GM18508 (cell line): ENCODE data around the gene DCDC2C.
"Not testable (repeated sequence)": the region's sequence is repeated elsewhere in the genome, so short reads cannot be mapped to it uniquely, and the experiment has no call there.

Experiments used
- ATAC-seq: cut with Tn5 transposase; IDR thresholded peaks from one replicate; pipeline ENCODE4 v1.9.1; 2021; ENCODE audit warnings: moderate number of reproducible peaks; ENCODE audit not compliant: insufficient read depth, unreplicated experiment

The DCDC2C gene, protein sequence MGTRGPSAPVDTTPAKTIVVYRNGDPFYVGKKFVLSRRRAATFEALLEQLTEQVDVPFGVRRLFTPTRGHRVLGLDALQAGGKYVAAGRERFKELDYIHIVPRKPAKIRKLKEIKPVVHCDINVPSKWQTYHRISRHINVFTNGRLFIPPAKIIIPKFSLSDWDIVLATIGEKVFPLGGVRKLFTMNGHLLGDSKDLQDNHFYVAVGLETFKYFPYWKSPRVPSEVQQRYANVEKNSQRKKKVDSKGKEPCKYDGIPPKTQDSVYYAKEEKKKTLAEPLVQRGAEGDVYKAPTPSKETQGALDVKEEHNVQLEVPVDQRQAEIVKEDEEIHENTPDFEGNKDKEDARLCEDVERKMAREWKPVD

GRCh38 chr2:3703236-3703756 is at the start of gene DCDC2C:
Gene DCDC2C (plus strand): TSS chr2:3703575. CDS start chr2:3703752, 177 bp downstream.
- ATAC-seq, result no peak

- no peak for ATAC-seq
These were observed 49.4 kb upstream of the DCDC2C start for GRCh38 chr2:3654011-3654410.

- ATAC-seq, result no peak
These were observed 48.7 kb upstream of the DCDC2C start for GRCh38 chr2:3654531-3655225.

DNA sequence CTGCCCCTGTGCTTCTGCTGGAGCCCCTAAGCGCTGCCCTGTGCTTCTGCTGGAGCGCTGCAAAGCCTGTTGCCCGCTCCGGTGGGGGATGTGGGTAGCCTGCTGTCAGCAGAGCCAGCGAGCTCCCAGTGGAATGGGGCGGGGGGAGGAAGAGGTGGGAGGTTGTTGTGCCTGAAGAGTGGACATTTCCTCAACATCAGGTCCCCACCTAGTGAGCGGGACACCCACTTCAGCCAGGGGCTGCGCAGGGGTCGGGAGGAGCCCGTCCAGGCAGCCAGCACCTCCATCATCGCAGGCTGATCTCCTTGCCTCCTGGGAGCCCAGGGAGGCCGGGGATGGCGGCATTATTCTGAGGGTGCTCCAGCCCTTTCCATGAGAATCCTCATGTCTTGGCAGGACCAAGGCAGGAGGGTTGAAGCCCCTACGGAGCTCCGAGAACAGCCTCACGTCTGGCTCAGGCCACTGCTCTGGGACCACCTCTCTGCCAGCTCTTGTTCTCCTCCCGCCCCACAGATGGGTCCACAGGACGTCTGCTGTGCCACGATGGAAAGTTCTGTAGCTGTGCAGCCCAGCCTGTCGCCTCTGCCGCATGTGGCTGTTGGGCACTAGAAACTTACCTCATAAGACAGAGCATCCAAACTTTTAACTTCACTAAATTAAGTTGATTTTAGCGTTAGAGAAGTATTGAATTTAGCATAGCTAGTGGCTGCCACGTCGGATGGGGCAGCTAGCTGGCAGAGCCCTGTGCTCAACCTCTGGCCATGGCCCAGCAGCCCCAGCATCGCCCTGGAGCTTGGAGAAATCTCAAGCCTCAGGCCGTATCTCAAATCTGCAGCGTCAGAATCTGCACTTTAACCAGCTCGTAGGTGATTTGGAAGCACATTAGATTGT is 47.3 kb upstream of the DCDC2C start:
- ATAC-seq, result no peak

DNA sequence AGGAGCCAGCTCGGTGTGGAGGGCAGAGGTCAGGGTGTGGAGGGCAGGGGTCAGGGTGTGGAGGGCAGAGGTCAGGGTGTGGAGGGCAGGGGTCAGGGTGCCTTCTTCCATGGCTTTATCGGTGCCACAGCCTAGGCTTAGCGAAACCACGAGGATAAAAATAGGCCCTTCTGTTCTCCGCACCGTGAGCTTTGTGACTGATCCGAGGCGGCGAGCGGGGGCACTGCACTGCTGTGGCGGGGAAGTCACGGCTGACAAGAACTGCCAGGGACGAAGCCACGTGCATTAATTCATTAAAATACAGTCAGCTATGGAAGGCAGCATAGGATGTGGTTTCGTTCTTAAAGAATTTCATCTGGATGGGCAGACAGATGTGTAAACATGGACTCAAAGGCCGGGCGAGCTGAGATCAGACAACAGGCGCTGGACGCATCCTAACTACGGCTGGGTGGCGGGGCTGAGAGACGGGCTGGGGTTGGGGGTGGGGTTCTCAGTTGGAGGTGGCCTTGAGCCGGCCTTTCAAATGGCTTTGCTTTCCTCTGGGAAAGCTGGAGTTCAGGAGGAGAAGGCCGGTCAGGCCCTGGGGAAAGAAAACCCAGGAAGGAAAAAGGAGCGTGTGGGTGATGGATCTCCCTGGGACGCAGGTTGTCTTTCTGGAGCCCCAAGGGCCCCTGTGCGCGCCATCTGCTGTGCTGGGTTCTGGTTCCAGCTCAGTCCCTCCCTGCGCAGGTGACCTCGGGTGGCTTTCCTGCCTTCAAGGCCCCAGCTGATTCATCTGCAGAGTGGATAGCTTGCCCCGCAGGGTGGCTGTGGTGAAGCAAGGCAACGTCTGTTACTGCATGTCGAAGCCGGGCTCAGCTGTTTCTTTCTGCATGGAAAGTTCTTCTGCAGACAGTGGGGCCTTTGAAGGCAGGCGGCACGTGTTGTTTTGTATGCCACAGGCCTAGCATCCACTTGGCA is 46.3 kb upstream of the DCDC2C start:
- no peak for ATAC-seq

DNA sequence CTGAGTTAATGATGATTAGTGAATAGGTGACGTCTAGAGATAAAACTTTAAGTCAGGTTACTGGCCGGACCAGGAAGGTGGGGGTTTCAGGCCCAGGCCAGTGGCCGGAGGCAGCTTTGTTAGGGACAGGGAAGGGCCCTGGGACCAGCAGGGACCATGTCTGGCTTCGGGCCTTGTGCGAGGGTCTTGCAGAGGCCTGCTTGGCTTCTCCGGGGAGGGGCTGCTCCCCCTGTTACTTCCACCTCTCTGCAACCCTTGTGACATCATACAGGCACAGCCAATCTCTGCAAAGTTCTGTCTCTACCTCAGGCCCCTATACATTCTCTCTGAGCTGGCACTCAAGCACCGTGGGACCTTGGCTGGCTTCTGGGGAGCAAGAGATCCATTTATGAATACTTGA is 45.5 kb upstream of the DCDC2C start, which contains the start of gene ALLC:
TSS of gene ALLC (plus strand) at position 320 of the 400 bp plus-strand sequence. CDS start 12,958 bp downstream, outside the sequence.
- ATAC-seq, result no peak

DNA sequence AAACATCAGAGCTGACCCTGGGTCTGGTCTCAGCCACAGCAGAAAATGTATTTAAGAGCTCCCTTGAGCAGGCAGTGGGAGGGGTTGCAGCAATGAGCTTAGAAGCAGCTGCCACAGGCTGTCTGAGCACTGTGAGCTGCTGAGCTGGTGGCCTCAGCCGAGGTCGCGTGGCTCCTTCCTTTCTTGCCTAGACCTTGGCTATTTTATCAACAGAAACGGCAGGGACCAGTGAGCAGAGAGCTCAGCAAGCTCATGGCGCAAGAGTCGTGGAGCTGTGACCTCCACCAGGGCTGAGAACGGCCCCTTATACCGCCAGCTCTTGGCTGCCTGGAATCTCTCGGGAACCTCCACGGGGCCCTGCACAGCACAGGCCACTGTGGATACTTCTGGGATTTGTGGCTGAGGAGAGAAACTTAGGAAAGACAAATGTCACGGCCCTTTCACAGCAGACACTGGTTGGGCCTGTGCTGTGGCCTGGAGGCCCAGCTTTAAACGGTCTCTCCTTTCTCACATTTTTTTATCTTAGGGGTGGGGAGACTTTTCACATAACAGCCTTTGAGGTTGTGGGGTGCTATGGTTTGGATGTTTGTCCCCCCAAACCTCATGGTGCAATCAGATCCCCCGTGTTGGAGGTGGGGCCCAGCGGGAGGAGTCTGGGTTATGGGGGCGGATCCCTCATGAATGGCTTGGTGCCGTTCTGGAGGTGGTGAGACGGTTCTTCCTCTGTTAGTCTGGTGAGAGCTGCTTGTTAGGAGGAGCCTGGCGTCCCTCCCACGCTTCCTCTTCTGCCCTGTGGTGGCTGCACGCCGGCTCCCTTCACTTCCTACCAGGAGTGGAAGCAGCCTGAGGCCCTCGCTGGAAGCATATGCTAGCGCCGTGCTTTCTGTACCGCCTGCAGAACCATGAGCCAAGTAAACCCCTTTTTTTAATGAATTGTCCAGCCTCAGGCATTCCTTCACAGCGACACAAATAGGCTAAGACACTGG is 43.6 kb upstream of the DCDC2C start:
- no peak for ATAC-seq

GRCh38 chr2:3660640-3661039 is 42.7 kb upstream of the DCDC2C start:
- ATAC-seq, result not testable (repeated sequence)

DNA sequence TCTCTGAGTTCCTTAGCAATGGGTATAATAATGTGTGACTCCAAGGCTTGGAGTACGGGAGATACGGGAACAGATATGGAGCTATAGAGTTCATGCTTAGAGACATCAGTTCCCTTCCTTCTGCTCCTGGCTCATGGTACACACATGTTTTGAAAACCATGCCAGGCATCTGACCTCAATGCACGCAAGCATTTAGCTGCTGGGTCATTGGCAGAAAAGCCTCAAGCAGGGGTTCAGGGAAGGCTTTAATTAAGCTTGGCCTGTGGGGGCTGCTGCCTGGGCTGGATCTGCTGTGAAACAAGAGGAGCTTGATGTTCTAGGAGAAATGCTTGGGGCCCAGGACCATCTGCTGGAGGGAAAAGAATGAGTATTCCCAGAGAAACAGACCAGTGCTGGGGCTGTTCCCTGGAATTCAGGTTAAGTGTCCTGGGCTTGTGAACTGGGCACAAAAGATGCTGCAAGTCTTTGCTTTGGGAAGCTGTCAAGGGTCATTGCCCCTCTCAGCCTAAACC is 42.2 kb upstream of the DCDC2C start:
- no peak for ATAC-seq

DNA sequence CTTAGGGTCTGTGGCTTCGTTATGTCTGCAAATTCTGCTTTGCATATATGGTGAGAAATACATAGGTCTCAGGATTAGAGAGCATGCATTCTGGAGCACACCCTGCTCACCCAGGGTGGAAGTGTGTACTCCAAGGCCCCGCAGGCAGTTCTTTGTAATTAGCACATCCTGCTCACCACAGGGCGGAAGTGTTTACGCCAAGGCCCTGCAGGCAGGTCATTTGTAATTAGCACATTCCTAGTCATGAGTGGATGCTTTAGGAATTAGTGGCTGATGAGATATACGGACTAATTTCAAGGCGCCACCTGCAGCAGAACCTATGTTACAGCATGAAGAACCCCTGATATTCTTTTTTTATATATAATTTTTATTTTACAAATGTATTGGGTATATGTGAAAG is 41.1 kb upstream of the DCDC2C start:
- no peak for ATAC-seq

GRCh38 chr2:3664118-3664517 is 39.3 kb upstream of the DCDC2C start:
- ATAC-seq, result no peak

DNA sequence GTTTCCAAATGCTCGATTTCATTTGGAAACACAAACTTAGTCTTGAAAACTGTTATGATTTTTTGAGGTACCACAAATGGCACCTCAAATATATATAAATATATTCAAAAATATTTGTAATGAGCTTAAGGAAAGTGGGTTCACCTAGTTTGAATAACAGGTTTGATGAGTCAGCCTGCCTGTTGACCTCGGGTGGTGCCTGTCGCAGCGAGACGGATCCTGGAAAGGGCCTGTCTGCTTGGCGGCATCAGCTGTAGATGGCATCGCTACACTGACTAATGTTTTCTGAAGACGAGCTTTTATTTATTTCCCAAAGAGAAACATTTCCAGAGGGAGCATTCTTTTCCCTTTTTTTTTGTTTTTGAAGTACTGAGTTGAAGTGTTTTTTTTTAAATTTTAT is 38.5 kb upstream of the DCDC2C start:
- no peak for ATAC-seq

- no peak for ATAC-seq
These were observed 37.3 kb upstream of the DCDC2C start for GRCh38 chr2:3665886-3666612.

DNA sequence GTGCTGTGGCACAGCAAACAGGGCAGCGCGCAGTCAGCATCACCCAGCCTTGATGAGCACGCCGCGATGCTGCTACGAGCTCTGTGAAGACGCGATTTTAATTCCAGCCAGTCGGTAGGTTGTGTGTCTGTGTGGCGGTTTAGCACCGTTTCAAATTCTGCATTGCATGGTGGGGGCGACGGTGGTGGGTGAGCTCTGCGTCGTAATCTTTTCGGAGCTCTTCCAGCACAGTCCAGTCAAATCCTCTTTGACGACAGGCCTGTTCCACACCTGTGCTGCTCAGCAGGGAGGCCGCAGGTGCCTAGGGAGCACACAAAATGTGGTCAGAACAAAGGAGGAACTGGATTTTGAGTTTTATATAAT is 36.8 kb upstream of the DCDC2C start:
- no peak for ATAC-seq

GRCh38 chr2:3667151-3667631 is 36.2 kb upstream of the DCDC2C start:
- ATAC-seq, result no peak

DNA sequence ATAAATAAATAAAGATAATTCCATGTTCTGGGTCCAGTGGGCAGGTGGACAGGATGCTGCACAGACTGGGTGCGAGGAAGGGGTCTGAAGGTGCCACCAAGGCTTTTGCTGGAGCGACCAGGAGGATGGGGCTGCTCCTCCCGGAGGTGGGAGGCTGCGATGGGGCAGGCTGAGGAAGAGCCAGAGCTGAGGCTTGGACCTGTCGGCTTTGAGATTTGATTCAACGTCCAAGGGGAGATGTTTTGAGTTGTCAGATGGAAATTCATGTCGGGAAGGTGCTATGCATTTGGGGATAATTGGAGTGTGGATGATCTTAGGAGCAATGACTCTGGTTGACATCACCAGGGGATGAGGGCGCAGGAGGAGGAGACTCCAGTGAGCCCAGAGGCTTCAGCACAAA is 33.7 kb upstream of the DCDC2C start:
- ATAC-seq, result no peak

GRCh38 chr2:3670376-3670775 is 33.0 kb upstream of the DCDC2C start:
- no peak for ATAC-seq
